HG03039 (cell line): ENCODE measurements around the gene PKN1.

Source experiments
- ATAC-seq: cut with Tn5 transposase; IDR thresholded peaks from one replicate; pipeline ENCODE4 v1.9.1; 2021; ENCODE audit warnings: mild to moderate bottlenecking, moderate library complexity; ENCODE audit not compliant: unreplicated experiment

The PKN1 gene

GRCh38 chr19:14425696-14426138, 7.4 kb upstream of the PKN1 start:
- no peak for ATAC-seq

GRCh38 chr19:14427461-14427860, 5.6 kb upstream of the PKN1 start:
- ATAC-seq, result no peak

GRCh38 chr19:14428882-14429416, 4.2 kb upstream of the PKN1 start:
- no peak for ATAC-seq

DNA sequence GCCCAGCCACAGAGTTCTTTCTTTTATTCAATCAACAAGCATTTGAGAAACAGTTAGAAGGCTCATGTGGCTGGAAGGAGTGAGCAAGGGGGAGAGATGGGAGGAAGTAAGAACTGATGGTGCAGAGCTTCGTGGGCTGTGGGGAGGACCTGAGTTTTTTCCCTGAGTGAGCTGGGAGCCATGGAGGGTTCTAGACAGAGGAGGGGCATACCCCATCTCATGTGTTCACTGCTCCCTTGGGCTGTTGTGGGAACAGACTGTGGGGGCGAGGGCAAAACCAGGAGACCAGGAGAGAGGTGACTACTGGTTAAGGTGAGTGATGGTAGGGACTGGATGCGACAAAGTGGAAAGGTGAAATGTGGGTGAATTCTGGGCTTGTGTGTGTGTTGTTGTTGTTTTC, 2.4 kb upstream of the PKN1 start:
- ATAC-seq, result no peak

GRCh38 chr19:14433554-14434501, 722 bp downstream of the PKN1 start:
- no peak for ATAC-seq

DNA sequence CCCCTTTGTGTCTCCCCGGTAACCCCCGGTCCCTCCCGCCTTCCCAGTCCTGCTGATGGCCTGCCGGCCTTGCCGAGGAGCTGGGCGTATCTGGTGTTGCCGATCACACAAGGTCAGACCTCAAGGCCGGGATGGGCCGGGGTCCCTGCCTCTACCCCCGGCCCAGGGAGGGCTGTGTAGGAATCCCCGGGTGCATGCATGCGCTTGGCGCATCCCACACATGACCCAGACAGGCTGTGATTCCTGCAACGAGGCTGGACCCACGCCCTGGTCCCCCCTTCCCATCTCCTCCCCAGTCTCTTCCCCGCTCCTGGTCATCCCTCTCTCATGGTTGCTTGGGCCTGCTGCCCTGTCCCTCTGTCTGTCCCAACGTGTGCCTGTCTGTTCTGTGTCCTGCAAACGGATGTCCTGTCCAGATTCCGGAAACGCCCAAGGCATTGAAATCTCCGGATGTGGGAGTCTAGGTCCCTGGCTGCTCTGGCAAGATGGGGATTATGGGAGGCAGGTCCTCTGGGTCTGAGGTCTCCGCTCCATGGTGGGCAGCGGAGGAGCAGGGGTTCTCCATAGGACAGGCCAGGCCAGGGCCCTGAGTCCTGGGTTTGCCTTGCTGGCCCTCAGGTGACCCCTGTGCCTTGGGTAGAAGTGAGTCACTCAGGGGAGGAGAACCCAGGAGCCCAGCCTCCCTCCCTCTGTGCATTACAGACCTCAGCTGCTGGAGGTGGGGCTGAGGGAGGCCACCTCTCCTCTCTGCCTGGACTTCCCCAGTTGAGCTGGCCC, 1.6 kb downstream of the PKN1 start:
- ATAC-seq, result no peak

GRCh38 chr19:14435320-14436050, 2.4 kb downstream of the PKN1 start:
- no peak for ATAC-seq

DNA sequence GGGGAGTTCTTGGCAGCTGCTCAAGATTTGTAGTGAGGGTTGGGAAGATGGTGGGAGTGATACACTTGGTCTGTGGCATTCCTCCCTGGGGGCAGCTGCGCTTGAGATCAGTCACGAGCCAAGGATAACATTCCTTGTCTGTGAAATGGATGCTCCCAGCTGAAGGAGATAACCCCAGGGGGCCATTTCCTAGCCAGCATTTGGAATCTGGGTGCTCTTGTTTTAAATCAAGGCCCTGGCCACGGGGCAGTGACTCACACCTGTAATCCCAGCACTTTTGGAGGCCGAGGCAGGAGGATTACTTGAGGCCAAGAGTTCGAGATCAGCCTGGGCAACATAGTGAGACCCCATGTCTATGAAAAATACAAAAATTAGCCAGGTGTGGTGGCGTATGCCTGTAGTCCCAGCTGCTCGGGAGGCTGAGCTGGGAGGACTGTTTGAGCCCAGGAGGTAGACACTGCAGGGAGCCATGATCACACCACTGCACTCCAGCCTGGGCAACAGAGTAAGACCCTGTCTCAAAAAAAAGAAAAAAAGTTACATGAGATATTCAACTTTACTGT, 4.6 kb downstream of the PKN1 start:
- no peak for ATAC-seq

GRCh38 chr19:14439014-14439413, 5.9 kb downstream of the PKN1 start:
- ATAC-seq, result no peak

DNA sequence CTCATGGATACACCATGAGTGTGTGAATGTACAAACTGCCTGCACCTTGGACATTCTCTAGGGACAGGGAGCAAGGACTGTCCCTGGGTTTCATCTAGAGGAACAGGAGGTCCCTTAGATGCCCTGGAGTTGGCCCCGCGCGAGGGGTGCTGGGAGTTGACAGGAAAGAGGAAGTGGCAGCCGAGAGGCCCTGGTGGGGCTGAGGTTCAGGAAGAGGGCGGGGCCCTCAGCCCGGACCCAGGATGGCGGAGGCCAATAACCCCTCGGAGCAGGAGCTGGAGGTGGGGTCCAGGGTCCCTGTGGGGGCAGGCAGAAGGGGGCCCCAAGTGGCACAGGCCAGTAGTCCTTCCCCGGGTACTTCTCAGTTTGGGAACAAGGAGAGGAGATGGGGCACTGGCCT, 6.9 kb downstream of the PKN1 start:
- peak; percentile 65 for ATAC-seq

DNA sequence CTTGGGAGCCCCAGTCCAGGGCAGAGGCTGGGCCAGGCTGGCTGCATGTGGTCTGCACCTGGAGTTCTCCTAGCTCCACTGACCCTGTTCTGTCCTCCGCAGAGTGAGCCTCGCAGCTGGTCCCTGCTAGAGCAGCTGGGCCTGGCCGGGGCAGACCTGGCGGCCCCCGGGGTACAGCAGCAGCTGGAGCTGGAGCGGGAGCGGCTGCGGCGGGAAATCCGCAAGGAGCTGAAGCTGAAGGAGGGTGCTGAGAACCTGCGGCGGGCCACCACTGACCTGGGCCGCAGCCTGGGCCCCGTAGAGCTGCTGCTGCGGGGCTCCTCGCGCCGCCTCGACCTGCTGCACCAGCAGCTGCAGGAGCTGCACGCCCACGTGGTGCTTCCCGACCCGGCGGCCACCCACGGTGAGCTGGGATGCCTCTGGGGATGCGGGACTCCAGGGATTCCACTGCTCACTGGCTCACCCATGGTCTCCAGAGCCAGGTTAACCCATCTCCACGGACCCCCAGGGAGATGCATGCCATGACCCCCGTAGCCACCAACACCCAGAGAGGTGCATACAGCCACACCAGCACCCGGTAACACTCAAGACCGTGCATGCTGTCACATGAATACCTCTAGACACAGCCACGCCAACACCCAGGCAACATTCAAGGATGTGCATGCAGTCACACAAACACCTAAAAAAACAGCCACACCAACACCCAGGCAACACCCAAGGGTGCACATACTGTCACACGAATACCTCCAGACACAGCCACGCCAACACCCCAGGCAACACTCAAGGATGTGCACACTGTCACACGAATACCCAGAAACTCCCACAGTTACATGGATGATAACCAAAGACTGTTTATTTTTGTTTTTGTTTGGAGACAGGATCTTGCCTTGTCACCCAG, 8.2 kb downstream of the PKN1 start:
- ATAC-seq, result no peak

GRCh38 chr19:14442891-14443631, 10.0 kb downstream of the PKN1 start:
- no peak for ATAC-seq

DNA sequence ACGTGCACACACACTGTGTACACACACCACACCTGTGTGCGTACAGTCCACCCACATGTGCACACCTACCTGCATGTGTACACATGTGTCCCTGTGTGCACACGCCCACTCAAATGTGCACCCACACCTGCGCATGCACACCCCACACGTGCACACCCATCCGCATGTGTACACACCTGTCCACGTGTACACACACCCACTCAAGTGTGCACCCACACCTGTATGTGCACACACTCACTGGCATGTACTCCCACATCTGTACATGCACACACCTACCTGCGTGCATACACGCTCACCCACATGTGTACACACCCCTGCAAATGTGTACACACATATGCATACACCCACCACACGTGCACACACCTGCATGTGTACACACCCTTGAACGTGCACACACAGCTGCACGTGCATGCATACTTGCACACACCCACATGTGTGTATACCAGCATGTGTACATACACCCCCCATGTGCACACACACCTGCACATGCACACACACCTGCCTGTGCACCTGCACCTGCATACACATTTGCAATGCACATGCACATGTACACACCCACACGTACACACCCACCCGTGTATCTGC, 10.6 kb downstream of the PKN1 start:
- no peak for ATAC-seq

DNA sequence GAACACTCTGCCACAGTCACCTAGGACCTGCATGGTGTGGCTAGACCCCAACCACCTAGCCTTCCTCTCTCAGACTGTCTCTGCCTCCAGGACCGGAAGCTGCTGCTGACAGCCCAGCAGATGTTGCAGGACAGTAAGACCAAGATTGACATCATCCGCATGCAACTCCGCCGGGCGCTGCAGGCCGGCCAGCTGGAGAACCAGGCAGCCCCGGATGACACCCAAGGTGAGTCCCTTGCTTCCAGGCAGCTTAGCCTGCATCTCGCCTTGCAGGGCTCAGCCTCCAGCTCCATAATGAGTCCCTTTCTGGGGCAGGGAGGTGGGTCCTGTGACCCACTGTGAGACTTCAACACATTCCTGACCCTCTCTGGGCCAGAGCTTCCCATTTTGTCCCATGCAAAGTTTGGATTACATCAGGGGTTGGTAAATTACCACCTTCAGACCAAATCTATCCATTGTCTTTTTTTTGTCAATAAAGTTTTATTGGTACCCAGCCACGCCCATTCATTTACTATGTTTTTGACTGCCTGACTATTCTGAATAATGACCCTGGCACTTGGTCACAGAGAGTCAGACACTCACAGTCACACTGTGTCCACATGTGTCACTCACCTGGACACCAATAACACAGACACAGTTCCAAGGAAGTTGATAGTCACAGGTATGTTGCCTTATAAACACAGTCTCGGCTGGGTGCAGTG, 13.4 kb downstream of the PKN1 start:
- no peak for ATAC-seq

DNA sequence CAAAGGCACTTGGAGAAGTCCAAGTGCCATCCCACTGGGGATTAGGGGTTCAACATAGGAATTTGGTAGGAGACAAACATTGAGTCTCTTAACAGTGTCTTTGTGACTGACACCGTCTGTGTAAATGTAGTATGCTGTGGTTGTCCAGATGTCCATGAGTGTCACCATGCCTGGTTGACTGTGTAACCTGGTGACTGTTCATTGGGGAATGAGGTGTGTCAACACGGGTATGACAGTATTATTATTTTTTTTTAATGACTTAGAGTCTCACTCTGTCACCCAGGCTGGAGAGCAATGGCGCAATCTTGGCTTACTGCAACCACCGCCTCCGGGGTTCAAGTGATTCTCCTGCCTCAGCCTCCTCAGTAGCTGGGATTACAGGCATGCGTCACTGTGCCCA, 16.2 kb downstream of the PKN1 start:
- no peak for ATAC-seq

DNA sequence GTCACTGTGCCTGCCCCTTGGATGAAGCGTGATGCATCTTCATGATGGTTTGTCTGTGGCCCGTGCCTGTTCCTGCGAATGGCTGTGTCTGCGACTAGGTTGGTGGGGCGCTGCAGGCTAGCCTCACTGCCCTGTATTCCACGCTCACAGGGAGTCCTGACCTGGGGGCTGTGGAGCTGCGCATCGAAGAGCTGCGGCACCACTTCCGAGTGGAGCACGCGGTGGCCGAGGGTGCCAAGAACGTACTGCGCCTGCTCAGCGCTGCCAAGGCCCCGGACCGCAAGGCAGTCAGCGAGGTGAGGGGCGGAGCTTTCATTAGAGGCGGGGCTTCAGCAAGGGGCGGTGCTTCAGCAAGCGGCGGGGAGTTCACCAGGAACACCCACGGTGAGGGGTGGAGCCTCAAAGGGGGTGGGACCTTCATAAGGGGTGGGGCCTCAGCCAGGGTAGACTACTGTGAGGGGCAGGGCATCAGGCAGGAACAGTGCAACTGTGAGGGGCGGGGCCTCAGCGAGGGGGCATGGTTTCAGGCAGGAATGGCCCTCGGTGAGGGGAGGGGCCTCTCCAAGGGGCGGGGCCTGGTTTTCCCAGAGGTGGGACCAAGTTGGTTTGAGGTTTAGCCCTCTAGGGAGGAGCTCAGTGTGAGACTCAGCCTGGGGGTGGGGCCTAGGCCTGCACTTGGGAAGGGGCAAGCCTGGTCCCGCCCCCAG, 17.2 kb downstream of the PKN1 start:
- no peak for ATAC-seq

DNA sequence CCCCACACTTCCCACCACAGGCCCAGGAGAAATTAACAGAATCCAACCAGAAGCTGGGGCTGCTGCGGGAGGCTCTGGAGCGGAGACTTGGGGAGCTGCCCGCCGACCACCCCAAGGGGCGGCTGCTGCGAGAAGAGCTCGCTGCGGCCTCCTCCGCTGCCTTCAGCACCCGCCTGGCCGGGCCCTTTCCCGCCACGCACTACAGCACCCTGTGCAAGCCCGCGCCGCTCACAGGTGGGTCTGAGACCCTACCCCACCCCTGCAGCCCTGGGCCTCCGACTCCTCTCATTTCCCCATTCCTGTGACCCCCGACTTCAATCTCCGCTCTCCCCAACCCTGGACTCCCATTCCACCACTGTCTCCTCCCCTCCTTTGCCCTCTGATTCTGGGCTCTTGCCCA, 17.8 kb downstream of the PKN1 start:
- no peak for ATAC-seq
